IPS-18a (cell line): Measurements from ENCODE around the gene MSLN.
"Not testable (repeated sequence)": the region's sequence is repeated elsewhere in the genome, so short reads cannot be mapped to it uniquely, and the experiment has no call there.

Experiments used
- H3K27ac ChIP-seq: one replicate; pipeline ENCODE4 v1.5.1; 2013; ENCODE audit warnings: low read length
- H3K27me3 ChIP-seq: one replicate; pipeline ENCODE4 v1.6.1; 2013; ENCODE audit warnings: mild to moderate bottlenecking, low read length; ENCODE audit not compliant: control insufficient read depth, insufficient read depth
- H3K36me3 ChIP-seq: one replicate; pipeline ENCODE4 v1.6.1; 2013; ENCODE audit warnings: low read depth, low read length; ENCODE audit not compliant: control insufficient read depth
- H3K4me1 ChIP-seq: one replicate; pipeline ENCODE4 v1.6.1; 2013; ENCODE audit warnings: low read depth, low read length; ENCODE audit not compliant: control insufficient read depth
- H3K4me3 ChIP-seq: one replicate; pipeline ENCODE4 v1.5.1; 2013; ENCODE audit warnings: low read length
- H3K9ac ChIP-seq: one replicate; pipeline ENCODE4 v1.6.1; 2013; ENCODE audit warnings: mild to moderate bottlenecking, low read length, moderate library complexity
- H3K9me3 ChIP-seq: one replicate; pipeline ENCODE4 v1.6.1; 2013; ENCODE audit warnings: low read depth, low read length; ENCODE audit not compliant: control insufficient read depth

The MSLN gene

DNA sequence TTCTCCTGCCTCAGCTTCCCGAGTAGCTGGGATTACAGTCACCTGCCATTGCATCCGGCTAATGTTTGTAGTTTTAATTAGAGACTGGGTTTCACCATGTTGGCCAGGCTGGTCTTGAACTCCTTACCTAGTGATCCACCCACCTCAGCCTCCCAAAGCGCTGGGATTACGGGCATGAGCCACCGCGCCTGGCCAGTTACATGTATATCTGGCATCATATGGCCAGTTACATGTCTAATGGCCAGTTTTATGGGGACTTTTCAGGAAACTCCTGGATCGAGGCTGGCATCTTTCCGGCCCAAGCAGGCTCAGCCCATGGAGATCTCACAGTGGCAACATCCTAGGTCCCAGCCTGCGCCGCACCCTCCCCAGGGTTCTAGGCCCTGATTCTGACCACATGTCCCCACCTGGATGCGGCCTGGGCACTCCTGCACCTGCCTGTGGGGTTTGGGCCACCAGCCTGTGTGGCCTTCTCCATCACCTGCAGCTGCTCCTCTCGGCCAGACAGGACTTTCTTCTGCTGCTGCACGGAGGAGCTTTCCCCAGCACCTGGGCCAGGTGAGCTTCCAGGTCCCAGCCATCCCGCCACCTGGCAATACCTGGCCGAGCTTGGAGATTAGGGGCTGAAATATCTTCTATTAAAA lies 18.4 kb upstream of the MSLN start:
- no peaks in the 10 kb centered on the region for H3K36me3 ChIP-seq
- H3K4me1 ChIP-seq = no peaks in the 10 kb centered on the region
- H3K27ac ChIP-seq = no peak overlapping the region
- no peak overlapping the region for H3K9ac ChIP-seq
- H3K9me3 ChIP-seq = no peaks in the 10 kb centered on the region
- no peaks in the 10 kb centered on the region for H3K27me3 ChIP-seq
- no peak overlapping the region for H3K4me3 ChIP-seq

GRCh38 chr16:742894-743293 lies 17.6 kb upstream of the MSLN start:
- H3K4me1 ChIP-seq, H3K9me3 ChIP-seq, H3K27me3 ChIP-seq, H3K9ac ChIP-seq, H3K36me3 ChIP-seq, H3K27ac ChIP-seq, H3K4me3 ChIP-seq: not testable (repeated sequence)

DNA sequence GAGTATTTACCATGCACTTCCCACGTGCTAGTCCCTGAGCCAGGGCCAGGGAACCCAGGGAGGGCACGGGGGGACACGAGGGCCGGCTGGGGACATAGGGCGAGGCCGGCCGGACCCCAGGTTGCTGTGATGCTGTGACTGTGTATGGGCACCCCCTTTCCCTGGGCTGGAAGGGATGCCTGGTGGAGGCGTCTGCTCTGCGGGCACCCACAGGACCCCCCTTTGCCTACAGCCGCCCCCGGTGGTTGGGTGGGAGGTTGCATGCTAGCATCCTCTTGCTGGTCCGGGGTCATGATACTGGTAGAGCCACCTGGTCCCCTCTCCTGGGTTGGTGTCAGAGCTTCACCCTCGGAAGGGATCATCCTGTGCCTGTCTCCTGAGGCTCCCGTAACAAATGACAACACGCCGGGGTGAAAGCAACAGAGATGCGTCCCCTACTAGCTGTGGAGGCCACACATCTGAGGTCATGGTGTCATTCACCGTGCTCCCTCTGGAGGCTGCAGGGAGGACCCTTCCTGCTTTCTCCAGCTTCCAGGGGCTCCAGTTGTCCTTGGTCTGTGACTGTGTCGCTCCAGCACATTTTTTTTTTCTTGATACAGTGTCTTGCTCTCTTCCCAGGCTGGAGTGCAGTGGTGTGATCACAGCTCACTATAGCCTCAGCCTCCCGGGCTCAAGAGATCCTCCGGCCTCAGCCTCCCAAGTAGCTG lies 16.6 kb upstream of the MSLN start:
- Histone ChIP-seq H3K27ac (no peak overlapping the region), H3K4me3 (no peak overlapping the region), H3K36me3 (no peaks in the 10 kb centered on the region)

GRCh38 chr16:745739-746138 lies 14.8 kb upstream of the MSLN start:
- peaks cover under 1% of the 10 kb centered on the region for H3K4me1 ChIP-seq
- H3K9ac ChIP-seq = no peak overlapping the region
- H3K27me3 ChIP-seq = no peaks in the 10 kb centered on the region
- no peak overlapping the region for H3K4me3 ChIP-seq
- H3K36me3 ChIP-seq = no peaks in the 10 kb centered on the region
- no peak overlapping the region for H3K27ac ChIP-seq
- no peaks in the 10 kb centered on the region for H3K9me3 ChIP-seq

More for the DNA sequence above, 16.6 kb upstream of the MSLN start:
- Histone ChIP-seq H3K9me3 (no peaks in the 10 kb centered on the region), H3K27me3 (no peaks in the 10 kb centered on the region), H3K4me1 (no peaks in the 10 kb centered on the region), H3K9ac (no peak overlapping the region)

- Histone ChIP-seq H3K27ac (no peak overlapping the region), H3K9me3 (no peaks in the 10 kb centered on the region), H3K4me3 (no peak overlapping the region), H3K36me3 (no peaks in the 10 kb centered on the region), H3K4me1 (peaks cover 9% of the 10 kb centered on the region), H3K27me3 (no peaks in the 10 kb centered on the region), H3K9ac (no peak overlapping the region)
Measured at GRCh38 chr16:746637-747036, 13.9 kb upstream of the MSLN start.

DNA sequence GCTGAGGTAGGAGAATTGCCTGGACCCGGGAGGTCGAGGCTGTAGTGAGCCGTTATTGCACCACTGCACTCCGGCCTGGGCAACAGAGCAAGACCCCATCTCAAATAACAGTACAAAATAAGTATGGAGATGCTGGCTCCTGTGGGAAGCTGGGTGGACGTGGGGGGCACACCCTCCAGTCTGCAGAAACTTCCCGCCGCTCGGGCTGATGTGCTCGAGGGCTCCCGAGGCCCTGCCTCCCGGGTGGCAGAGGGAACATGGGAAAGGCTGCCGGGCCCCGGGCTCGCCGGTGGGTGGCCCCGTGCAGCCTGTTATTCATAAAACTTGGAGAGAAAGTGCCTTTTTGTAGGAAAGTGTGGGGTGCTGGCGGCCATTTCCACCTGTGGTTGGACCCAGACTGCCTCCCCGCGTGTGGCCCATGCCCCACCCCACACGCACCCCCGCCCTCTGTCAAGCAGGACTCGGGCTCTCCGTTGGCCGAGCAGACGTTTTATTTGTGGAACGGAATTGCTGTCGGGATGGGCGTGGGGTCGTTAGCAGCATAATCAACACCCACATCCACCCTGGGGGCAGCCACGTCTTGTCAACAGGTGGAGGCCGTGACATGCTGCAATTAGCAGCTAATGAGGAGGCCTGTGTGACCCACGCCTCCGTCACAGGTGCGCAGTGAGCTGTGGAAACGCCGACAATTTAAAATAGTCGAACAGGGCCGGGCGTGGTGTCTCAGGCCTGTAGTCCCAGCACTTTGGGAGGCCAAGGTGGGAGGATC lies 12.4 kb upstream of the MSLN start:
- Histone ChIP-seq H3K27ac (no peak overlapping the region), H3K4me3 (no peak overlapping the region), H3K4me1 (peaks cover 18% of the 10 kb centered on the region), H3K9ac (no peak overlapping the region), H3K27me3 (no peaks in the 10 kb centered on the region), H3K36me3 (no peaks in the 10 kb centered on the region), H3K9me3 (no peaks in the 10 kb centered on the region)

- Histone ChIP-seq H3K4me1 (peaks cover 18% of the 10 kb centered on the region), H3K9me3 (no peaks in the 10 kb centered on the region), H3K4me3 (no peak overlapping the region), H3K36me3 (no peaks in the 10 kb centered on the region), H3K27me3 (no peaks in the 10 kb centered on the region), H3K9ac (no peak overlapping the region), H3K27ac (no peak overlapping the region)
Measured at GRCh38 chr16:749010-749409, 11.5 kb upstream of the MSLN start.

GRCh38 chr16:750485-750884 lies 10.0 kb upstream of the MSLN start:
- Histone ChIP-seq H3K9me3 (no peaks in the 10 kb centered on the region), H3K9ac (no peak overlapping the region), H3K27ac (no peak overlapping the region), H3K27me3 (no peaks in the 10 kb centered on the region), H3K36me3 (no peaks in the 10 kb centered on the region), H3K4me3 (no peak overlapping the region), H3K4me1 (peaks cover 18% of the 10 kb centered on the region)

DNA sequence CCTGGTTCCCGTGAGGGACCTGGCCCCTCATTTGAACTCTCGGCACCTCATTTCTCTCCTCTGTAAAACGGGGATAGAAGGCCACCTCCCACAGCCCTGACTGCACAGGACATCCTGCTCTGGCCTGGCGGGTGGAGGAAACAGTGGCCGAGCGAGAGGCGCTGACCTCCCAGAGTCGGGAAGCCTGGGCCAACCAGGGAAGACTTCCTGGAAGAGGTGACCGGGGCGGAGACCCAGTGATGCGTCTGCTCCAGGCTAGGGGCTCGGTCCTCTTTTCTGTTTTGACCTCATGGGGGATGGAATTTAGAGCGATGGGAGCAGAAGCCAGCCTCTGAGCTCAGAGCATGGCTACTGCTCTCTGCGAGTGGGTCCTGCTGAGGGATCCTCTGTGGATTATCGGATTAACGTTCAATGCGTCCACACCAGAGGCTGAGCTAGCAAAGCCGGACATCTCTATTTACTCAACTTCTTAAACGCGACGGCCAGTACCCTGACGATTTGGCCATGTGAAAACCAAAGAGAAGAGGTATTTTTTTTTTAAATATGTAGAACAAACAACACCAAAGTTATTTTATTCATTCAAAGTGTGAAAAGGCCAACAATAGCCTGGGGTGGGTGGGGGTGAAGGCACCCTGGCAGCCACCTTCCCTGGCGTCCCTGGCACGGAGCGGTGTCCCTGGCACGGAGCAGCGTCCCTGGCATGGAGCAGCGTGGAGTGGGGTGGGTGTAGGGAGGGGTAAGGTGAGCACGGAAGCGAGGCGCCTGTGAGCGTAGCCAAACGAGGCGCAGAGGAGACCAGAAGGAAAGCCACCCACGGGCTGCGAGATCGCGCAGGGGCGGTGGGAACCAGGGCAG lies 9.2 kb upstream of the MSLN start:
- Histone ChIP-seq H3K27me3 (no peaks in the 10 kb centered on the region), H3K27ac (no peak overlapping the region), H3K4me3 (no peak overlapping the region), H3K9me3 (no peaks in the 10 kb centered on the region), H3K36me3 (no peaks in the 10 kb centered on the region), H3K9ac (no peak overlapping the region), H3K4me1 (peaks cover 18% of the 10 kb centered on the region)

- H3K36me3 ChIP-seq = no peaks in the 10 kb centered on the region
- H3K27me3 ChIP-seq = no peaks in the 10 kb centered on the region
- H3K9me3 ChIP-seq = no peaks in the 10 kb centered on the region
- no peak overlapping the region for H3K27ac ChIP-seq
- H3K9ac ChIP-seq = no peak overlapping the region
- H3K4me3 ChIP-seq = no peak overlapping the region
- H3K4me1 ChIP-seq = peaks cover 18% of the 10 kb centered on the region
Measured at GRCh38 chr16:752007-752312, 8.6 kb upstream of the MSLN start.

DNA sequence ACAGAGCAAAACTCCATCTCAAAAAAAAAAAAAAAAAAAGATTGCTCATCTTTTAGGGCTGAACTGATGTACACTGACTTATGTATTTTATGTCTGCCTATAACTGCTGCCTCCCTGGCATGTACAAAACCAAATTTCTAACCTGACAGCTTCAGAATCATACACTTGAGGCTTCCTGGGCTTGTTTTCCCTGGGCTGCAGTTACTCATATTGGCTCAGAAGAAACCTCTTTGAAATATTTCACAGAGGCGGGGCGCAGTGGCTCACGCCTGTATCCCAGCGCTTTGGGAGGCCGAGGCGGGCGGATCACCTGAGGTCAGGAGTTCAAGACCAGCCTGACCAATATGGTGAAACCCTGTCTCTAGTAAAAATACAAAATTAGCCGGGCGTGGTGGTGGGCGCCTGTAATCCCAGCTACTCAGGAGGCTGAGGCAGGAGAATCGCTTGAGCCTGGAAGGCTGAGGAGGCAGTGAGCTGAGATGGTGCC lies 6.4 kb upstream of the MSLN start:
- peaks cover 18% of the 10 kb centered on the region for H3K4me1 ChIP-seq
- not testable (repeated sequence) for H3K27ac ChIP-seq, H3K9ac ChIP-seq, H3K36me3 ChIP-seq, H3K4me3 ChIP-seq, H3K27me3 ChIP-seq, H3K9me3 ChIP-seq
